ENCODE results near the gene DNAH8.
"Not testable (repeated sequence)": the region's sequence is repeated elsewhere in the genome, so short reads cannot be mapped to it uniquely, and the experiment has no call there.

The DNAH8 gene

DNA sequence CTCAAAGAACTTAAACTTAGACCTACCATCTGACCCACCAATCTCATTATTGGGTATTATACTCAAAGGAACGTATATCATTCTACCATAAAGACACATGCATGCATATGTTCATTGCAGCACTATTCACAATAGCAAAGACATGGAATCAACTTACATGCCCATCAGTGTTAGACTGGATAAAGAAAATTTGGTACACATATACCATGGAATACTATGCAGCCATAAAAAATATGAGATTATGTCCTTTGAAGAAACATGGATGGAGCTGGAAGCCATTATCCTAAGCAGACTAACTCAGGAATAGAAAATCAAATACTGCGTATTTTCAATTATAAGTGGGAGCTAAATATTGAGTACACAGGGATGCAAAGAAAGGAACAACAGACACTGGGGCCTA is 167.0 kb downstream of the DNAH8 start:
- no peak for DNase-seq (ENCODE audit: low read depth in 2 of 2, low spot score in 1 of 2)

DNA sequence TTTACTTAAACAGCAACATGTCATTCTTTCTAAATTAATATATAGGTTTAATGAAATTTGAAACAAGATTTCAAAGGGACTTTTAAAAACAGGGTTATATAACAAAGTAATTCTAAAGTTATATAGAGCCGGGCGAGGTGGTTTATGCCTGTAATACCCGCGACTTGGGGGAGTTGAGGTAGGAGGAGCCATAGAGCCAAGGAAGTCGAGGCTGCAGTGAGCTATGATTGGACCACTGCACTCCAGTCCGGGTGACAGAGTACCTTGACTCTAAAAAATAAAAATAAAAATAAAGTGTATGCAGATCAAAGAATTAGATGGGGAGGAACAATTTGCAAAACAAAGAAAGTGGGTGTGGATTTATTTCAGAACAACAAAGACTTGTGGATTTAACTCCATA is 182.4 kb downstream of the DNAH8 start:
- no peak for DNase-seq (ENCODE audit: low read depth in 2 of 2, low spot score in 1 of 2)

- DNase-seq (ENCODE audit: low read depth in 2 of 2, low spot score in 1 of 2) = no peak
These were observed 186.9 kb downstream of the DNAH8 start for GRCh38 chr6:38901802-38902522.

- no peak for DNase-seq (ENCODE audit: low read depth in 2 of 2, low spot score in 1 of 2)
These were observed 191.5 kb downstream of the DNAH8 start for GRCh38 chr6:38906582-38906981.

DNA sequence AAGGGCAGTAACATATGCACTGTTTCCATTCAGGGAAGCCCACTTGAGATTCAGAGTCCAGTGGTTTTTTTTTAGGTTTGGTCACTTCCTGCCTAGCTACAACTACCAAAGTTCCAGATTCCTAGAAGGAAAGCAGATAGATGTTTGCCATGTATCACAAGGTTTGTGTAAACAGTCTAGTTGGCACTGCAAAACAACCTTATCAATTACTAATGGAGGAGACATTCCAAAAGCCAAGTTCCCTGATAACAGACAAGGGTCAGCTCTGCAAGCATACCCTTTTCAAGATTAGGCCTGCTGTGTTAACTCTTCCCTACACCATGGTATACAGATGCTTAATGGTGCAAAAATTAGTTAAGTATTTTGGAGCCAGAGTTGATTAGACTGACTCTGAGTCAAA is 192.2 kb downstream of the DNAH8 start:
- DNase-seq (ENCODE audit: low read depth in 2 of 2, low spot score in 1 of 2) = no peak

GRCh38 chr6:38909015-38909730 is 194.1 kb downstream of the DNAH8 start:
- DNase-seq (ENCODE audit: low read depth in 2 of 2, low spot score in 1 of 2) = no peak

DNA sequence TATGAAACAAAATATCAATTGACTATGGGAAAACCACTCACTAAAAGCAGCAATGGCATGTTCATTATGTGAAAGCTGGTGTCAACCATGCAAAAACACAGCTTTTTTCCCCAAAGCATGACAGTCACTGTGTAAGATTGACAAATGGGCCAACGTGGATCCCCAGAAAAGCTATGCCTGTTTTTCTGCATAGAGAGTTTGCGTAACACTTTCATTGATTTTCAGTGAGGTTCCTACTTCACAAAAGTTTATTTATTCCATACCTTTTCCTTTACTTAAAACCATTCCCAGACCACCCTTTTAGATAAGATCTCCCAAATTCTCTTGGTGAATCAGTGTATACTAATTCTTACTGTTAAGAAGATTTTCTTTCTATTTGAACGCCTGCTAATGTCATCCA is 195.1 kb downstream of the DNAH8 start:
- no peak for DNase-seq (ENCODE audit: low read depth in 2 of 2, low spot score in 1 of 2)

DNA sequence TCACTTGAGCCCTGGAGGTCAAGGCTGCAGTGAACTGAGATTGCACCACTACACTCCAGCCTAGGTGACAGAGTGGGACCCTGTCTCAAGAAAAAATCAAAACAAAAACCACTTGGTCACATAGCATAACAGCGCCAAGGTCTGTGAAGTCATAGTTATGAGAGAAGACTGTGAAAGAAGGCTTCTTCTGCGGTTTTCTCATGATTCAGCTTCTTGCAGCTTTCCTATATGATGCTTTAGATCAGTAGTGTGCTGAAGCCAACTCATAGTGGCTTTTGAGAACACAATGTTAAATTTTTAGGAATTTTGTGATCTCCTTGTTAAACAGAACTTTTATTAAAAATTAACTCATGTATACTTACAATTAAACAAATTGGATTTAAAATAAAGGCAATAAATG is 197.3 kb downstream of the DNAH8 start:
- no peak for DNase-seq (ENCODE audit: low read depth in 2 of 2, low spot score in 1 of 2)

GRCh38 chr6:38915205-38915925 is 200.3 kb downstream of the DNAH8 start:
- no peak for DNase-seq (ENCODE audit: low read depth in 2 of 2, low spot score in 1 of 2)

GRCh38 chr6:38921540-38921939 is 206.4 kb downstream of the DNAH8 start:
- DNase-seq (ENCODE audit: low read depth in 2 of 2, low spot score in 1 of 2) = not testable (repeated sequence)

DNA sequence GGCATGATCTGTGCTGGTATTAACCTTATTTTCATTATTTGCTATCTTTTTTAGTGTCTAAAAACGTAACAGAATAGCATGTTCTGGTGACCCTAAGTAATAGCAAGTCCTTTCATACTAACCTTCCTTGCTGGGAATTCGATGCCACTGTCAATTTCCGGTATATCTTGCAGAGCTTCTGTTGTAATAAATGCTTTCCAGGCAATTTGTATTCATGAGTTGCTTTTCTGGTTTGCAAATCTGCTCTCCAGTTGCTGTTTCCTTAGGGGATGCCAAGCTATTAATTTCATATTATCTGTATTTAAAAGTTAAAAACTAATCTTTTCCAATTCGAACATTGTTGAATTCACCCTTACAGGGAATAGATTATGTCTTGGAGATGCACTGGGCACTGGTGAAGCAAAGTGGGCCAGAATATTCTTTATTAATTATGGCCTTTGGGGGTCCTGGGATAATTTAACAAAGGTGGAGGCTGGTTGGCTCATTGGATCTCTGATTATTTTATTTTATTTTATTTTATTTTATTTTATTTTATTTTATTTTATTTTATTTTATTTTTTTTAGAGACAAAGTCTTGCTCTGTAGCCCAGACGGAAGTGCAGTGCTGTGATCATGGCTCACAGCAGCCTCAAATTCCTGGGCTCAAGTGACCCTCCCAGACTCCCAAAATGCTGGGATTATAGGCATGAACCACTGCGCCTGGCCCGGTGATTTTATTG is 209.8 kb downstream of the DNAH8 start:
- no peak for DNase-seq (ENCODE audit: low read depth in 2 of 2, low spot score in 1 of 2)

GRCh38 chr6:38929560-38929959 is 214.4 kb downstream of the DNAH8 start:
- no peak for DNase-seq (ENCODE audit: low read depth in 2 of 2, low spot score in 1 of 2)

DNA sequence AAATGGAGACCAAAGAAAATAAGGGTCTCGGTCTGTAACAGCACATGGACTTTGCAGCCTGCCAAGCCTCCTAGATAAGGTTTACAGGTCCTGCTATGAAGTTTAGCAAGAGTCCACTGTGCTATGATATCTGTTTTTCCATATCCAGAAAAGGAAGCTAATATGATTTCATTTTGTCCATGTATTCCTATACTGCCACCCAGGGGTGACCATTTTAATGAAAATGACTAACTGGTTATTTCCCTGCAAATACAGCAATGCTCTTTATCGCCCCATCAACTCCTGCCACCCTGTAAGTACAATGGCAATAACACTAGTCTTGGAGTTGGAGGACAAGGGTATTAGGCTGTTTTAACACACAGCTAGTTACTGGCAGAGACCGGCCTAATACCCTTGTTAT is 218.3 kb downstream of the DNAH8 start:
- DNase-seq (ENCODE audit: low read depth in 2 of 2, low spot score in 1 of 2) = no peak

- no peak for DNase-seq (ENCODE audit: low read depth in 2 of 2, low spot score in 1 of 2)
These were observed 219.9 kb downstream of the DNAH8 start for GRCh38 chr6:38935051-38935450.

- DNase-seq (ENCODE audit: low read depth in 2 of 2, low spot score in 1 of 2) = no peak
These were observed 222.9 kb downstream of the DNAH8 start for GRCh38 chr6:38937839-38938613.

DNA sequence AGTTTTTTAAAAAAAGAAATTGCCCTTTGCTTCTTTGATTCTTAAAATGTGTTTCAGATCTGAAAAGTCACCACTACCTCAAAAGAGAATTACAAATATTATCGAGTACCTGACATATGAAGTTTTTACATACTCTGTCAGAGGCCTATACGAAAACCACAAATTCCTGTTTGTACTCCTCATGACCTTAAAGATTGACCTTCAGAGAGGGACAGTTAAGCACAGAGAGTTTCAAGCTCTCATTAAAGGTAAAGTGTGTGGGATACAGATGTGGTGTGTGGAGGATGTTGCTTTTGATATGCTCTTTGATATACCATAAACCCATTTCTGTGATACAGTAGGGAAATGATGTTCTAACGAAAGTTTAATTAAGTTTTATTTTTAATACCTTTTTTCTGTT is 223.6 kb downstream of the DNAH8 start:
- DNase-seq (ENCODE audit: low read depth in 2 of 2, low spot score in 1 of 2) = no peak

- no peak for DNase-seq (ENCODE audit: low read depth in 2 of 2, low spot score in 1 of 2)
These were observed 227.3 kb downstream of the DNAH8 start for GRCh38 chr6:38942442-38942841.

DNA sequence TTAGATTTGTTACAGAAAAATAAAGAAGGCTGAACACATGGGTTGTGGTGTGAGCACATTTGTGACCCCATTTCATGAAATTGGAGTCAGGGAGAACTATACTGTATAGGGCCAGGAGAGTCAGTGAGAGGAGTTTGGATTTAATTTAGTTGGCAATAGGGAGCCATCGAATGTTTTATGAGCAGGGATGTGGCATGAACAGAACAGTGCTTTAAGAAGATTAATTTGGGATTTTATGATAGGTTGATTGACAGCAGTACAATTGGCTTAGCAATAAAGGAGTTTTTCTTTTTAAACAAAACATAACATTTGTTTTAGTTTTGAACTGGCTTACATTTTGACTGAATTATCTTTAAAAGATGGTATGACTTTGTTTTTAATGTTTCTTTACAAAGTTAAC is 227.9 kb downstream of the DNAH8 start:
- DNase-seq (ENCODE audit: low read depth in 2 of 2, low spot score in 1 of 2) = no peak

- no peak for DNase-seq (ENCODE audit: low read depth in 2 of 2, low spot score in 1 of 2)
These were observed 228.9 kb downstream of the DNAH8 start for GRCh38 chr6:38943964-38944363.

GRCh38 chr6:38944655-38945279 is 229.7 kb downstream of the DNAH8 start:
- DNase-seq (ENCODE audit: low read depth in 2 of 2, low spot score in 1 of 2) = no peak

Data from stimulated activated CD8-positive, alpha-beta memory T cell treated with anti-CD3 and anti-CD28 coated beads, Interleukin-4, amount 100 ng/mL, for 1 hour (primary cell).